HG03039 (cell line): ENCODE results near the gene RAP1GAP2.
"Not testable (repeated sequence)": the region's sequence is repeated elsewhere in the genome, so short reads cannot be mapped to it uniquely, and the experiment has no call there.

Source experiments
- ATAC-seq: cut with Tn5 transposase; IDR thresholded peaks from one replicate; pipeline ENCODE4 v1.9.1; 2021; ENCODE audit warnings: mild to moderate bottlenecking, moderate library complexity; ENCODE audit not compliant: unreplicated experiment

Gene RAP1GAP2

DNA sequence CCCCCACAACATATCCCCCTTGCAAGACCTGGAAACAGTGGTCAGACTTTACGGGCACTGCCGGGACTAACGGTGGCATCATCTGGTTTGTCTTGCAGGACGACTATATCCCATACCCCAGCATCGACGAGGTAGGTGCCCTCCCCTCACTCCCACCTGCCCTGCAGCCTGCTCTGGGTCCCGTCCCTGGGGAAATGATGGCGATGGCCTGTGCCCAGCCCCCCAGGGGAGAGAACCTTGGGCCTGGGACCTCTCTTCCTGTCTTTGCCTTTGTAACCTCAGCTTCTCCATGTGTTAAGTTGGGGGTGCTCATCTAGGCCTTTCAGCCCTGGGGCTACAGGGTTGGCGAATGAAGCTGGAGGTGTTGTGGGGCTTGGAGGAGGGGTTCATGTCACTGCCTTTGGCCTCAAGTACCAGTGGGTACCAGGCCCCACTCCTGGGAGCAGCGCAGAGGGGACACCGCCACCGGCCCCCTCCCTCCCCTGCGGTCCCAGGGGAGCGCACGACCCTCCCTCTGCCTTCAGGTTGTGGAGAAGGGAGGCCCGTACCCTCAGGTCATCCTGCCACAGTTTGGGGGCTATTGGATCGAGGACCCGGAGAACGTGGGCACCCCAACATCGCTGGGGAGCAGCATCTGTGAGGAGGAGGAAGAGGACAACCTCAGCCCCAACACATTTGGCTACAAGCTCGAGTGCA is 167.2 kb downstream of the RAP1GAP2 start:
- ATAC-seq: no peak

DNA sequence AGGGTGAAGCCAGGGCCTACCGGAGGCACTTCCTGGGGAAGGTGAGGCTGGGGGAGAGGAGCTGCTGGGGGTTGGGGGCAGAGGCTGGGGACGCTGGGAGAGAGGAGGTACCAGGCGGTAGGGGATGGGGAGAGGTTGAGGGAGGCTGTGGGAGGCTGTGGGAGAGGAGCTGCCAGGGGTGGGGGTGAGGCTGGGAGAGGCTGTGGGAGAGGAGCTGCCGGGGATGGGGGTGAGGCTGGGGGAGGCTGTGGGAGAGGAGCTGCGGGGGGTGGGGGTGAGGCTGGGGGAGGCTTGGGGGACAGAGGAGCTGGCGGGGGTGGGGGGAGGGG is 167.8 kb downstream of the RAP1GAP2 start:
- ATAC-seq: no peak

DNA sequence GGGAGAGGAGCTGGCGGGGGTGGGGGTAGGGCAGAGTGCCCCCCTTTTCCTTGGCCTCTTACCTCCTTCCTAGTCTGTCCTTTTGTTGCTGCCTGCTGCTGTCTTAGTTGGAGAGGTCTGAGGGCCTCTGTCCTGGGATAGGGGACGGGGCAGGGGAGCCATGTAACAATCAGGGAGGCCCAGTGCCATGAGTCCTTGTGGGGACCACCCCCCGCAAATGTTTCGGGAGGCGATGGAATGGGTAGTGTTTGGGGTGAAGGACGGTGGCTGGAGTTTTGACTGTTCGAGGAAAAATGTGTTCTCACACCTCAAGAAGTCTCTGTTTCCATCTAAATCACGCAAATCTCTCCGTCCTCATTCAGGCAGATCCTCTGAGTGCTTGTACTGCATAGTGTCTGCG is 168.1 kb downstream of the RAP1GAP2 start:
- no peak for ATAC-seq

DNA sequence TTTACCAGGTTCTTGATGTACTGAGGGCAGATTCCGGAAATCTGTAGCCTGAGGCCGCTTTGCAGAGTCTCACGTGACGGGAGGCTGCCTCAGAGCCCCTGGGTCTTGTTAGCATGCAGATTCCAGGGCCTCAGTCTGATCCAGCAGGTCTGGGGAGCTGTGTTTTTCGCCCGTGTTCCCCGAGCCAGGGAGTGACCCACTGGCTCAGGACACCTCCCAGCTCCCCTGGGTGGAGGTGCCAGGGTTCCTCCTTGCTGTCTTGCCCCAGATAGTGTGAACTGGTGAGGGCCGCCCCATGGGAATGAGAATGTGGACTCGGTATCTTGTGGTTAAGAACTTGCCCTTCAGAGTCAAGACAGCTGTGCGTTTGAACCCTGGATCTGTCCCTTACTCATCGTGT is 168.6 kb downstream of the RAP1GAP2 start:
- no peak for ATAC-seq

DNA sequence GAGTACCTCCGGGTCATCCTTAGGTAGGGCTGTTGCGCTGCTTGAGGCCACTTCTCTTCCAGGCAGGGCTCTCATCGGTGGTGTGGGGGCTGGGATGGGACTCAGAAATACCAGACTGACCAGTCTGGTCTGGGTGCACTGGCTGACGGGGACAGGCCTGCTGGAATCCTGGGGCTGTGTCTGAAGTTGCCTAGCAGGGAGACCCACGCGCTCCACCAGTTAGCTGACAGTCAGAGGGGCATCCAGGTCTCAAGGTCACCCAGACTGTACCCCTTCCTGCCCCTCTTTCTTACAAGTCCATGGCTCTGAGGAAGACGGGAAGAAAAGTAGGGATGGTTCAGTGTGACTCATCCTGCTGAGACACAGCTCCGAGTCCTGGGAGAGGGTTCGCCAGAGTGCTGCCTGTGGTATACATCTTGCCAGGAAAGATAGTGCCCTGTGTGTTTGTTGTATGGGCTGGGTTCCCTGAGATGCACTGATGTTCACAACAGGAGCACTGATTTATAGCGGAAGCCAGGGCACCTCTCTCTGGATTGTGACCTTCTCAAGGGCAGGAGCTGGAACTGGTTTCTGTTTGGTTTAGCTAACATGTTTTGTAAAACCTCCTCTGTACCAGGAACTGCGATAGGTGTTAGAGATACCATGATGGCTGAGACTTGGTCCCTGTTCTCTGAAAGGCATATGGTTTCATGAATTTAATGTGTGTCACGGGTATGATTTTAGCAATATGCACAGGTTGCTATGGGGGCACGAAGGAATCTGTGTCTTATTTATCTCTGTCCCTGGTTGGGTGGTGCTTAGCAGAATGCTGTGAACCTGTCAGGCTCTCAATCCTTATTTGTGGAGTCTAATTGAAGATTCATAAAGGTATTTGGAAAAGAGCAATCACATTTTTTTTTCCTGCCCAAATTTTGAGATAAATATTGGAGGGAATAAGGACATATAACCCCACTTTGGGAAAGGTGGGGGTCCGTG is 169.7 kb downstream of the RAP1GAP2 start:
- no peak for ATAC-seq

DNA sequence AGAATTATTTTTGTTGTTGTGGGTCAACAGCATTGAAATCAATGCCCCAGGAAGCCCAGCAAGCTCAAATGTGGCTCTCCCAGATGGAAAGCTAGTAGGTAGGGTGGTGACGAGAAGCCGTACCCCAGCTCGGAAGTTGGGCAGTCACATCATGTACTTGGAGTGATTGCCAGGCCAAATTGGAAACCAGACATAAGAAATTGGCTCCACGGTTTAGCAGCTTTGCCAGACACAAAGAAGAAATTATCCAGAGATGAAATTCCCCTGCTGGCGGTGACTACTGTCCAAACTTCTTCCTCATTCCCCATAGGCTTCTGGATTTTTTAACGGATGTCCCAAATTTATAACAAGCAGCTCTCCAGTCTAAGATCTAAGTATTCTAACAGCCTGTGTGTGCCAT is 171.3 kb downstream of the RAP1GAP2 start:
- ATAC-seq: no peak

DNA sequence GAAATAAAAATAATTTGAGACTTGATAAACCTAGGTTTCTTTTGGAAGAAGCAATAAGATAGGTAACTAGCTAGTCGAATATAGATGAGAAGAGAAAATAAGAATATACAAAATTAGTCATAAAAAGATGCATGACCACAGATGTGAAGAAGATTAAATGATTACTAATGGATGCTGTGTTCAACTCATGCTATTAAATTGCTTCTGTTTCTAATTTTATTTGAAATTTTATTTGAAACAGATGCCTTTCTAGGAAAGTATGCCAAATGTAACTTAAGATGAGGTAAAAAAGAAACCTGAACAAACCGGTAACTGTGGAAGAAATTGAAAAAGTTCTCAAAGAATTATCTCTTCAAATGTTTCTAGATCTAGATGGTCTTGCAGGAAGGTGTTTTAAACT is 175.6 kb downstream of the RAP1GAP2 start:
- ATAC-seq: no peak

GRCh38 chr17:2972749-2973148 is 176.5 kb downstream of the RAP1GAP2 start:
- no peak for ATAC-seq

DNA sequence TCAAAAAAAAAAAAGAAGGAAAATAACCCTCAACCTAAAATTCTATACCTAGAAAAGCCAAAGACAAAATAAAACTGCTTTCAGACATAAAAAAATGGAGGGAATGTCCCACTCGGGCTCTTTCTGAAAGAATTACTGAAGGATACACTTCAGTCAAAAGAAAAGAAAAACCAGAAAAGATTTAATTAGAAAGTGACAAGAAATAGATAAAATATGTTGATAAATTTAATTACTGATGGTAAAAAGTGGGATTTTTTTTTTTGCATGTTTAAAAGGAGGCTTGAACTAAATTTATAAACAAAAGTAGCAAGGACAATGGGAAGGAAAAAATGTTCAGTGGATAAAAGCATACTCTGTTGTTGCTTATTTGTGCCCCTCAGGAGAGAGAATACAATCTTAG is 178.1 kb downstream of the RAP1GAP2 start:
- no peak for ATAC-seq

DNA sequence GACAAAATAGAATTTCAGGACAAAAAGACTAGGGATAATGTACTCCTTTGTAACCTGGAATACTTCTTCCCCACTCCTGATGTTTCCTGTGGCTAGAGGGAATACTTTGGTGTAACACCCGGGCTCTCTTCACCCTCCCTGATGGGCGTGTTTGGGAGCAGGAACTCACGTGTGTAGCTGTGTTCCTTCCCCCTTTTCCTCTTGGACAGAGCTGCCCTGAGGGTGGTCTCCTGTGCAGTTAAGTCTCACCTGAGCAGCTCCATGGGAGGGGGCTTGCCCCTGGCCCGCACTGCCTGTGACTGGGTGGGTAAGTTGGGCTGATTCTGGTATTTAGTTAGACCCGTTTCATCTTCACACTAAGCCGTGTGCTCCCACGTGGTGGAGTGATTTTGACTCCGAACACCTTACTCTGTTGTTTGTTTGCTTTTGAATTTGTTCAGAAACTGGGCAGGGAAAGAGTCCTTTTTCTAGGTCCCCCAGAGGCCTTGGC is 179.3 kb downstream of the RAP1GAP2 start:
- ATAC-seq: no peak

DNA sequence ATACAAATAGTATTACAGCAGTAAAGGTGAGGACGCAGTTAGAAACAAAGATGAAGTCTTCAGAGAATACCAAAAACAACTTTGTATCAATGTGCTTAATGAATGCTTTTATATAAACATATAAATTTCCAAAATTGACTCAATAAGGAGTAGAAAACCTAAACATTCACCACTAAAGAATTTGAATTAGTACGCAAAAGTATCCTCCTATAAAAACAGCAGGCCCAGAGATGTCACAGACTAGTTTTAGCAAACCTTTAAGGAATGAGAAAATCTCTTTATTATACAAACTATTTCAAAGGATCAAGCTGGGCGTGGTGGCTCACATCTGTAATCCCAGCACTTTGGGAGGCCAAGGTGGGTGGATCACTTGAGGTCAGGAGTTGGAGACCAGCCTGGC is 180.9 kb downstream of the RAP1GAP2 start:
- ATAC-seq: no peak

GRCh38 chr17:2978116-2978515 is 181.9 kb downstream of the RAP1GAP2 start:
- no peak for ATAC-seq

DNA sequence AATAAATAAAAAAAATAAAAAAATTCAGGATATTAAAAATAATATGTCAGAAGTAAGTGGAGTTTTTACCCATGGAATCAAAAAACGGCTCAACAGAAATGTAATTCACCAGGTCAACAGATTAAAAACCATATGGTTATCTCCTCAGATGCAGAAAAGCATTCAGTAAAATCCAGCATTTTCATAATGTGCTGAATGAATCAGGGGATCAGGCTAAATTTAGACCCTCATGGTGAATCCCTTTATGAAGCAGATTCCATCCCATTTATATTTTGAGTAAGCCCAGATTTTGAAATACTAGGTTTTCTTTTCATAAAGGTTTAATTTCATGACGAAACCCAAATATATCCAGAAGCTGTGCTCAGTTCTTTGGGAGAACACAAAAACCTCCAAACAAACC is 182.8 kb downstream of the RAP1GAP2 start:
- no peak for ATAC-seq

DNA sequence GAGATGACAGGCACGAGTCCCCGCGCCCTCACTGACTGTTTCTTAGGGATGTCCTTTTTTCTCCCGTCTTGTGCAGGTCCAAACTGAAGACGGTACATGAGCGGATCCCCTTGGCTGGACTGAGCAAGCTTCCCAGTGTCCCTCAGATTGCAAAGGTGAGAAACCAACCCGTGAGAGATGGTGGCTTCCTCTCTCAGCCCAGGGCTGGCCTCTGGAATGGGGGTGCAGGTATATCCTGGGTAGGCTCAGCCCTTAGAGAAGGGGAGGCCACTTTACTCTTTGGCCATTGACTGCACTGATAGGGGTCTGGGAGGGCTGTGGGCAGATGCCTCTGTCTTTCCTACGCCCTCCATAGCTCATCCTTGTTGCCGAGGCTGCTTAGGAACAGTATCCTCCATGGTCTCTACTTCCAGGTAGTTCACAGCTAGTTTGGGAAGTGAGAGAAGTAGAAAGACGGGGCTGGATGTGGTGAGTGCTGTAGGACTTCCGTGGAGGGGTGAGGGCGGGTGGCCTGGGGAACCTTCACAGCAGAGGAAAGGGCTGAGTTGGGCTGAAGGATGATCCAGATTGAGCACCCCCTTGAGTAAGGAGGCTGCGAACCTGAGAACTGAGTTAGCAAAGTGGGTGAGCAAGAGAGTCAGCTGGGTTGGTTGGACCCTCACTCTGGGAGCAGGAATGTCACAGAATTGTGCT is 184.1 kb downstream of the RAP1GAP2 start:
- ATAC-seq: no peak

DNA sequence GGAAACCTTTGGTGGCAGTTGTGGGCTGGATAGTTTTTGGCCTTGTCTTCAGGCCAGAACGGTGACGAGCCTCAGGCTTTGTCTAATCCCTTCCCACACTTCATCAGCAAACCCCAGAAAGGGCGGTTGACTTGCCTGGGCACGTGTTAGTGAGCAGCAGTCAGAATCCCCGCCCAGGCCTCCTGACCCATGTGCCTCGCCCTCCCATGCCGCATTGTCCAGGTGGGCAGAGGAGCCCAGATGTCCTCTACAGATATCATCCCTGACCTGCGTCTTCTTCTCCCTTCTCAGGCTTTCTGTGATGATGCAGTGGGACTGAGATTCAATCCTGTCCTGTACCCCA is 184.6 kb downstream of the RAP1GAP2 start:
- no peak for ATAC-seq

DNA sequence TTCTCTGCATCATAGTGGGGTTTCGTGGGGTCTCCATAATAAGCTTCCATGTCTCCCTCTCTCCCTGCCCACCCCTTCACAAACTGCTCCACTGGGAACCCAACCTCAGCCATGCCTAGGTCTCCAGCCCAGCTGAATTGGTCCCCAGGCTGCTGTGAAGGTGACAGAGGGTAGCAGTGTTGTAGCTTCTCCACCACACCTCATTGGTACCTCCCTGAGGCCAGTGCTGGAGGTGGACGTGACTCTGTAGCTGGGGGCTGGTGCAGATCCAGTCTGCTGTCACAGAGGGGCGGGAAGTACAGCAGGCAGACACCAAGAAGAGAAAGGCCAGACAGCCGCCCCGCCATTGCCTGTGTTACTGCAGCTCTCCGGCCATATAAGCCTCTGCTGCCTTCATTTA is 185.1 kb downstream of the RAP1GAP2 start:
- no peak for ATAC-seq

- no peak for ATAC-seq
Measured at GRCh38 chr17:2982854-2983253, 186.6 kb downstream of the RAP1GAP2 start.

GRCh38 chr17:2983255-2983654 is 187.0 kb downstream of the RAP1GAP2 start:
- no peak for ATAC-seq

GRCh38 chr17:2985318-2985717 is 189.1 kb downstream of the RAP1GAP2 start:
- no peak for ATAC-seq

DNA sequence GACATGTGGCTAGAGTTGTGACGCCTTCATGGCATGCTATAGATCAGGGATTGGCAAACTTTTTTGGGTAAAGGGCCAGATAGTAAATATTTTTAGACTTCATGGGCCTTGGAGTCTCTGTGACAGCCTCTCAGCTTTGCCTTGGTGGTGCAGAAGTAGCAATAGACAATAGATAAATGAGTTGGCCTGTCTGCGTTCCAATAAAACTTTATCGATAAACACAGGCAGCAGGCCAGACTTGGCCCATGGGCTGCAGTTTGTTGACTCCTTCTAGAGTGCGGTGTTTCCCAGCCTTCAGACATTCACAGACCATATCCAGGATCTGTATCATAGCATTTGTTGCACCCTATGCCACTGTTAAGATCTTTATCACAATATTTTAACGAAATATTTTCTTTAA is 190.7 kb downstream of the RAP1GAP2 start:
- ATAC-seq: no peak

DNA sequence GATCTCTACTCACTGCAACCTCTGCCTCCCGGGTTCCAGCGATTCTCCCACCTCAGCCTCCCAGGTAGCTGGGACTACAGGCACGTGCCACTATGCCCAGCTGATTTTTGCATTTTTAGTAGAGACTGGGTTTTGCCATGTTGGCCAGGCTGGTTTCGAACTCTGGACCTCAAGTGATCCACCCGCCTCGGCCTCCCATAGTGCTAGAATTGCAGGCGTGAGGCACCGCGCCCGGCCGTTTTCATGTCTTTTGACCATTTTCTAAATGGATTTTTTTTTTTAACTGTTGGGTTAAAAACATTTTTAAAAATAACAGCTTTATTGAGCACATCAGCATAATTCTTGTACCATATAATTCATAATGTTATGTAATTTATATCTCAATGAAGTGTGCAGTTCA is 193.2 kb downstream of the RAP1GAP2 start:
- not testable (repeated sequence) for ATAC-seq

DNA sequence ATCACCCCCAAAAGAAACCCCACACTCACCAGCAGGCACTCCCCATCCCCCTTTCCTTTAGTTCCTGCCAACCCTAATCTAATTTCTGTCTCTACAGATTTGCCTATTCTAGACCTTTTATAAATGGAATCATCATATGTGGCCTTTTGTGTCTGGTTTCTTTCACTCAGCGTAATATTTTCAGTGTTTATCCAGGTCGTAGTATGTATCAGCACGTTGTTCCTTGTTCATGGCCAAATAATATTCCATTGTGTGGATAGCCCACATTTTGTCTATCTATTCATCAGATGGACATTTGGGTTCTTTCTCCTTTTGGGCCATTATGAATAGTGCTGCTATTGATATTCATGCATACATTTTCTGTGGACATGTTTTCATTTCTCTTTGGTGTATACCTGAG is 193.6 kb downstream of the RAP1GAP2 start:
- no peak for ATAC-seq
